GM06990 (cell line): Measurements from ENCODE around the gene MCOLN1.

Experiments
- DNase-seq: peaks from one replicate; pipeline ENCODE4 v3.0.0-alpha.2; 2011; ENCODE audit not compliant: insufficient read length; ENCODE audit errors: extremely low read depth
- H3K27me3 ChIP-seq: replicated peaks from 2 replicates; pipeline ENCODE4 v1.6.0; 2011; ENCODE audit warnings: low read length; ENCODE audit not compliant: control insufficient read depth, insufficient read depth
- H3K36me3 ChIP-seq: 2 replicates; pipeline ENCODE4 v1.5.1; 2011; ENCODE audit warnings: low read length; ENCODE audit not compliant: control insufficient read depth, insufficient read depth
- H3K4me3 ChIP-seq: replicated peaks from 2 replicates; pipeline ENCODE4 v1.5.1; 2011; ENCODE audit warnings: low read depth, mild to moderate bottlenecking, control low read depth, low read length
- CTCF ChIP-seq: IDR thresholded peaks from 2 replicates; pipeline ENCODE4 v1.5.1; 2011; ENCODE audit warnings: low read length, control low read depth, mild to moderate bottlenecking, inconsistent platforms; ENCODE audit not compliant: insufficient read depth, poor library complexity, severe bottlenecking

Gene MCOLN1

GRCh38 chr19:7558667-7559066 lies 36.2 kb downstream of the MCOLN1 start:
- TF ChIP-seq CTCF = no peak
- no peaks in the 10 kb centered on the region for H3K27me3 ChIP-seq
- H3K36me3 ChIP-seq = peaks cover 21% of the 10 kb centered on the region
- no peak for DNase-seq
- no peak overlapping the region for H3K4me3 ChIP-seq

- H3K36me3 ChIP-seq = peaks cover 21% of the 10 kb centered on the region
- DNase-seq = no peak
- H3K27me3 ChIP-seq = no peaks in the 10 kb centered on the region
- TF ChIP-seq CTCF = no peak
- no peak overlapping the region for H3K4me3 ChIP-seq
Measured at GRCh38 chr19:7559102-7559501, 36.7 kb downstream of the MCOLN1 start.

GRCh38 chr19:7560255-7560654 lies 37.8 kb downstream of the MCOLN1 start:
- Histone ChIP-seq H3K36me3 (peaks cover 19% of the 10 kb centered on the region), H3K4me3 (no peak overlapping the region), H3K27me3 (no peaks in the 10 kb centered on the region)
- no peak for DNase-seq
- no peak for TF ChIP-seq CTCF

- Histone ChIP-seq H3K36me3 (peaks cover 15% of the 10 kb centered on the region), H3K4me3 (no peak overlapping the region), H3K27me3 (no peaks in the 10 kb centered on the region)
- TF ChIP-seq CTCF = no peak
- no peak for DNase-seq
Measured at GRCh38 chr19:7561325-7561724, 38.9 kb downstream of the MCOLN1 start.

- DNase-seq = no peak
- TF ChIP-seq CTCF = no peak
- Histone ChIP-seq H3K27me3 (no peaks in the 10 kb centered on the region), H3K4me3 (no peak overlapping the region), H3K36me3 (peaks cover 8% of the 10 kb centered on the region)
Measured at GRCh38 chr19:7562646-7563393, 40.4 kb downstream of the MCOLN1 start.
